ENCODE data around the gene MYO5A. TPM values are rescaled to one million over a fixed set of nuclear protein-coding genes. Genes with fewer than 3 reads are reported as not detected.

The MYO5A gene
- total RNA-seq, 1 donor from 2014 or later: 6.5 TPM

DNA sequence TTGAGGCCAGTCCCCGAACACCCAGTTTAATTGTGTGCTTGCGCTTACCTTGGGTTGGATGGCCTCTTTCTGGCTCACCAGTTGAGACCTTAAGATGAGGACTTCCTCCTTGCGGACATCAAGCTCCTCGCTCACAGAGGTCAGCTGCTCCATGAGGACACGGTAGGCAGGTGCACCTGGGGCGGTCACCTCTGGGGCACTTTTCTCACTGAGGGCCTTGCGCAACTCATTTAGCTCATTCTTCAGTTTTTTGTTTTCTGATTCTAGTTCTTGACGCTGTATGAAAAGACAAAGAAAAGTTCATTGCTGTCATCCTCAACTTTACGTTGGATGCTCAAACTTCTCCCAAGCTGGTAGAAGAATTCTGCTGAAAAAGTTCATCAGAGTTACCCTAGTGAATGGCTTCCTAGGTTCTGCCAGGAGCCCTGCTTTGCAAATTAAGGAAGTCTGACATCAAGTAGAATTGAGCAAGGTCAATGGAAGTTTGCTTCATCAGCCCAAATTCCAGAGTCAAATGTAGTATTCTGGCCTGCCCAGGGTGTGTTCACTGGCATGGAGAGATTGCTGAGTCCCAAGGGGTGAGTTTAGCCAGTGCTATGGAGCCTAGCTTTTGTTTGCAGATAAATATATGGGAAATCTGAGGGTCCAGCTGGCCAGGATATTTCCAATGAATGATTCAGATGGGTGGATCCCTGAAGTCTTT is 177.3 kb downstream of the MYO5A start:
- no peak for DNase-seq
- Histone ChIP-seq H3K27me3 (ENCODE audit: low read depth) (no peaks in the 10 kb centered on the region), H3K9me3 (replicated peaks) (no peaks in the 10 kb centered on the region), H3K4me3 (no peak overlapping the region), H3K27ac (replicated peaks) (no peak overlapping the region), H3K4me1 (peaks cover 20% of the 10 kb centered on the region), H3K36me3 (peaks cover 30% of the 10 kb centered on the region)
- intact Hi-C loops (cut with micrococcal nuclease): no loop called here
- no peak for TF ChIP-seq CTCF (IDR thresholded peaks at IDR 0.05; ENCODE audit: borderline replicate concordance)

GRCh38 chr15:52350423-52350822 is 178.3 kb downstream of the MYO5A start:
- no peak for DNase-seq
- Histone ChIP-seq H3K9me3 (replicated peaks) (no peaks in the 10 kb centered on the region), H3K4me3 (no peak overlapping the region), H3K27ac (replicated peaks) (no peak overlapping the region), H3K4me1 (peaks cover 24% of the 10 kb centered on the region), H3K27me3 (ENCODE audit: low read depth) (no peaks in the 10 kb centered on the region), H3K36me3 (peaks cover 37% of the 10 kb centered on the region)
- no peak for TF ChIP-seq CTCF (IDR thresholded peaks at IDR 0.05; ENCODE audit: borderline replicate concordance)
- intact Hi-C loops (cut with micrococcal nuclease): no loop called here

- no peaks in the 10 kb centered on the region for H3K9me3 ChIP-seq (replicated peaks)
- DNase-seq: no peak
- H3K4me1 ChIP-seq: peaks cover 34% of the 10 kb centered on the region
- peak overlapping the region; percentile 53 for H3K27ac ChIP-seq (replicated peaks)
- H3K4me3 ChIP-seq: no peak overlapping the region
- intact Hi-C loops (cut with micrococcal nuclease): no loop called here
- no peaks in the 10 kb centered on the region for H3K27me3 ChIP-seq (ENCODE audit: low read depth)
- no peak for TF ChIP-seq CTCF (IDR thresholded peaks at IDR 0.05; ENCODE audit: borderline replicate concordance)
- H3K36me3 ChIP-seq: peaks cover 37% of the 10 kb centered on the region
These were observed 179.5 kb downstream of the MYO5A start for GRCh38 chr15:52349052-52349700.

DNA sequence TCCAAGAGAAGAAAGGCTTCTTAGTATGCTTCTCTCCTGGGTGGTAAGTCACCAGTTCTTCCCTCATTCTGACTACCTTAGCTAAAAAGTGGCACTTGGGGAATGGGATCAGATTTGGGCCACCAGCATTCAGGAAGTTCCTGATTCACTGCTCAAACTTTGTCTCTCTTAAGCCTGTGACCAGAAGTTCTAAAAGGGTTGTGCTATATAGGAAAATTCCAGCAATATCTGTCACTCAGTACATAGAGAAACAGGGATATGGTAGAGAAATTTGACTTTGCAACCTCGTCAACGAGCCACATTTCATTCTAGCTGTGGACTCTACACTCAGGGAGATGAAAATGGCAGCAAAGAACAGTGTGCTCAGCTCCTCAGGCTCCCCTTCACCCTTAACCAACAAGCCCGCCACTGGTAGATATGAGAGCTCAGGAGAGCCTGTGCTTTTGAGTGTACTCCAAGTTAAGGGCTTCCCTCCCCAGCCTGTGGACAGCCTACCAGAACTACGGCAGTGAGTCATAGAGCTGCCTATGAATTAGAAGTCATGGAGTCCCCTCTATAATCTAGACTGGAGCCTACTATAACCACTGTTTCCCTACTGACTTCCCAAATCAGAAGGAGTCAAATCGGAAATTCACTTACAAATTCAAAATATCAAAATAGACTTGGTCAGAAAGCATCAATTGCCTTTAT is 180.5 kb downstream of the MYO5A start:
- Histone ChIP-seq H3K9me3 (replicated peaks) (no peaks in the 10 kb centered on the region), H3K27ac (replicated peaks) (peak overlapping the region; percentile 53), H3K4me3 (no peak overlapping the region), H3K36me3 (peaks cover 31% of the 10 kb centered on the region), H3K4me1 (peaks cover 39% of the 10 kb centered on the region), H3K27me3 (ENCODE audit: low read depth) (no peaks in the 10 kb centered on the region)
- intact Hi-C loops (cut with micrococcal nuclease): no loop called here
- no peak for TF ChIP-seq CTCF (IDR thresholded peaks at IDR 0.05; ENCODE audit: borderline replicate concordance)
- DNase-seq: no peak

DNA sequence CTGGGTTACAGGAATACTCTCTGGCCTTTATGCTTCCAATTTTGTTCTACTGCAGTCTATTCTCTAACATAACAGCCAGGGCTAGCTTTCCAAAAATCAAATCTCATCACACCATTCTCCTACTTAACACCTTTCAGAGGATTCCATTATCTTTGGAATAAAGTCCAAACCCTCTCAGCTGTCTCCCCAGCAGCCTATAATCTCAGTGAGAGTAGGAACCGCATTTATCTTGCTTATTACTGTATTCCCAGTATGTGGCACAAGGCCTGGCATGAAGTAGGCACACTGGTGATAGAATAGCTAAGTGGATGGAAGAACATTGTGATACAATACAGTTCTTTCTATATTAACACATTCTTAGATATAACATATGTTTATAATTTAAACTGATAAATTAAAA is 184.1 kb downstream of the MYO5A start:
- Histone ChIP-seq H3K9me3 (replicated peaks) (no peaks in the 10 kb centered on the region), H3K4me3 (no peak overlapping the region), H3K27me3 (ENCODE audit: low read depth) (no peaks in the 10 kb centered on the region), H3K36me3 (peaks cover 7% of the 10 kb centered on the region), H3K4me1 (peaks cover 39% of the 10 kb centered on the region), H3K27ac (replicated peaks) (peak overlapping the region; percentile 49)
- intact Hi-C loops (cut with micrococcal nuclease): no loop called here
- no peak for DNase-seq
- no peak for TF ChIP-seq CTCF (IDR thresholded peaks at IDR 0.05; ENCODE audit: borderline replicate concordance)
